HG02870 (cell line): ENCODE data around the gene ZC3HAV1L.
"Not testable (repeated sequence)": the region's sequence is repeated elsewhere in the genome, so short reads cannot be mapped to it uniquely, and the experiment has no call there.

Experiments used
- ATAC-seq: cut with Tn5 transposase; IDR thresholded peaks from one replicate; pipeline ENCODE4 v1.9.1; 2021; ENCODE audit warnings: mild to moderate bottlenecking, moderate library complexity; ENCODE audit not compliant: unreplicated experiment

Gene ZC3HAV1L

DNA sequence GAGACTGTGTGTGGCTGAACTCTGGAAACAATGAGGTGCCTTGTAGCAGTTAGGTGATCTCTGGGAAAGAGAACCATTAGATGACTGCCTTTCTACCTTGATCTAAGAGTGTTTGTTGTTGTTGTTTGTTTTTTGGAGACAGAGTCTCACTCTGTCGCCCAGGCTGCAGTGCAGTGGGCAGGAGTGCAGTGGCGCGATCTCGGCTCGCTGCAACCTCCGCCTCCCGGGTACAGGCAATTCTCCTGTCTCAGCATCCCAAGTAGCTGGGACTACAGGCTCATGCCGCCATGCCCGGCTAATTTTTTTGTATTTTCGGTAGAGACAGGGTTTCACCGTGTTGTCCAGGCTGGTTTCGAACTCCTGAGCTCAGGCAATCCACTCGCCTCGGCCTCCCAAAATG is 18.8 kb upstream of the ZC3HAV1L start:
- not testable (repeated sequence) for ATAC-seq

DNA sequence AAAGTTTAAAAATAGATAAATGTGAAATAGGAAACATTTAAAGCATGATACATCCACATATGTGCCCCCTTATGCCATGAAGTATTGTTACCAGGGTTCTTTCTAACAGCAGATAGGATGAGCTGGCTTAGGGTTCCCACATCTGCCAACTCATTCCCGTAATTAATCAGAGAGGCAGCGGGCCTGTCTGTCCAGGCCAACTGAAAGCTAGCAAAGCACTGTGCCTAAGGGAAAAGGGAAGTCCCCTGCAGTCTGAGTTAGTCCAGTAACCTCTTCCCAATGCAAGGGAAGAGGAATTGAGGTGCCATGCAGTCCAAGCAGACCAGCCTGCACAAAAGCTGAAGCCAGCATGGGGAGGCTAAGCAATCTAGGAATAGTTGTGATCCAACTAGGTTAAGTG is 18.3 kb upstream of the ZC3HAV1L start:
- no peak for ATAC-seq

DNA sequence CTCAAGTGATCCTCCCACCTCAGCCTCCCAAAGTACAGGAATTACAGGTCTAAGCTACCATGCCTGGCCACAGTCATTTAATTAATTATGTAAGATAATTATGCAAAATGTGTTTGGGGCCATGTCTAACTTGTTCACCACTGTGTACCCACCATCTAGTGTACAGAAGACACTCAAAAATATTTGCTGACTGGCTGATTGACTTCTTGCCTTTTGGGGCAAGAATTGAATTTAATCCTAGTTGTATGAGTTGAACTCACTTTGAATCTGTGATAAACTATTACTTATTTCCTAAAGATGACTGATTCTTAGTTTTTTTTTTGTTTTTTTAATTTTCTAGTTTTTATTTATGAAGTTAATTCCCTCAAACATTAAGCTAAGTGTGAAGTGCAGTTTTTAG is 15.8 kb upstream of the ZC3HAV1L start:
- no peak for ATAC-seq

DNA sequence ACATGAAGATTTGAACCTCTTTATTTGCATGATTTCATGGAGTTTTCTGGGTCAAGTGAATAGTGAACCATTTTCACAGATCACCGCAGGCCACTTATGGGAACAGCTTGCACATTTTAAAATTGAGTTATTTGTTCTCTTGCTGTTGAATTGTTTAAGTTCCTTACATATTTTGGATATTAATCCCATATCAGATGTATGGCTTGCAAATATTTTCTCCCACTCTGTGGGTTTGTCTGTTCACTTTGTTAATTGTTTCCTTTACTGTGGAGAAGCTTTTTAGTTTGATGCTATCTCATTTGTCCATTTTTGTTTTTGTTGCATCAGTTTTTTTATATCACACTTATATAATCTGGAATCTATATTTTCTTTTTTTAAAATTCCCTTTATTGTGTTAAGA is 14.1 kb upstream of the ZC3HAV1L start:
- ATAC-seq = no peak

DNA sequence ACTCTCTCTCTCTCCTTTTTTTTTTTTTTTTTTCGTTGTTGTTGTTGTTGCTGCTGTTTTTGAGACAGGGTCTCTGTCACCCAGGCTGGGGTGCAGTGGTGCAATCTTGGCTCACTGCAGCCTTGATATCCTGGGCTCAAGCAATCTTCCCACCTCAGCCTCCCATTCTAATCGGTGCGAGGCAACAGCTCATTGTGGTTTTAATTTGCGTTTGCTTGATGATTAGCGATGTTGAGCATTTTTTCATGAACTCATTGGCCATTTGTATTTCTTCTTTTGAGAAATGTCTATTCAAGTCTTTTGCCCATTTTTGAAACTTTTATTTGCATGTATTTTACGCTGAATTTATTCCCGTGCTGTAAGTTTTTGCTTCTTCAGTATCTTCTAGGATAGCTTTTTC is 13.3 kb upstream of the ZC3HAV1L start:
- ATAC-seq = no peak

DNA sequence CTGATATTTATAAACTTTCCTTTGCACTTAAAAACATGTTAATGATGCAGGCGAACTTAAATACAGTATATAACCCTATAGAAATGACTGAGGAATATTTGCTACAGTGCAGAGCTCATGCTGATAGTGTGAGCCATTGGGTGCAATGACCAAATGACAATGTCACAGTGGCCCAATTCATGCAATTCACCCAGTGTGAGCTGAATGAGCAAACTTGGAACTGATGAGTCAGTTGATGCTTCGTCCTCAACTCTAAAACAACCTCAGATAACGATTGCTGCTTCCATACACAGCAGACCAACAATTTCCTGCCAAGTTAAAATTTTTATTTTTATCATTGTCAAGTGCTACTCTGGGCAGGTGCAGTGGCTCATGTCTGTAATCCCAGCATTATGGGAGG is 12.1 kb upstream of the ZC3HAV1L start:
- no peak for ATAC-seq

DNA sequence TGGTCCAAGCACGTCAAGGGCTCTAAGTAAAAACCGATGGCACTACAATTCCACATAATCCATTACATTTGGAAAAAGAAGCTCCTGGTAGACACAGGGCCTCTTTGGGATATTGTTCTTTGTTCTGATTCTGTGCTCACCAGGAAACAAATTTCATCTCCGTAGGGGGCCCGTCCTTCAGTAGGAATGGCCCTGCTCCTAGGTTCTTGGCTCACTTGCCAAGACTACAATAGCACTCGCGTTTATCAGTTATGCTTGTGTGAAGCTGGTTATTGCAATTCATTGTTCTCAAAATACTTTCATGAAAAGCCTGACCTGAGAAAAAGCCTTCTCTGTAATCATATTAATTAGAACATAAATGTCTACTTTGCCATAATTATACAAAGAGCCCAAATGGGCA is 10.3 kb upstream of the ZC3HAV1L start:
- no peak for ATAC-seq

DNA sequence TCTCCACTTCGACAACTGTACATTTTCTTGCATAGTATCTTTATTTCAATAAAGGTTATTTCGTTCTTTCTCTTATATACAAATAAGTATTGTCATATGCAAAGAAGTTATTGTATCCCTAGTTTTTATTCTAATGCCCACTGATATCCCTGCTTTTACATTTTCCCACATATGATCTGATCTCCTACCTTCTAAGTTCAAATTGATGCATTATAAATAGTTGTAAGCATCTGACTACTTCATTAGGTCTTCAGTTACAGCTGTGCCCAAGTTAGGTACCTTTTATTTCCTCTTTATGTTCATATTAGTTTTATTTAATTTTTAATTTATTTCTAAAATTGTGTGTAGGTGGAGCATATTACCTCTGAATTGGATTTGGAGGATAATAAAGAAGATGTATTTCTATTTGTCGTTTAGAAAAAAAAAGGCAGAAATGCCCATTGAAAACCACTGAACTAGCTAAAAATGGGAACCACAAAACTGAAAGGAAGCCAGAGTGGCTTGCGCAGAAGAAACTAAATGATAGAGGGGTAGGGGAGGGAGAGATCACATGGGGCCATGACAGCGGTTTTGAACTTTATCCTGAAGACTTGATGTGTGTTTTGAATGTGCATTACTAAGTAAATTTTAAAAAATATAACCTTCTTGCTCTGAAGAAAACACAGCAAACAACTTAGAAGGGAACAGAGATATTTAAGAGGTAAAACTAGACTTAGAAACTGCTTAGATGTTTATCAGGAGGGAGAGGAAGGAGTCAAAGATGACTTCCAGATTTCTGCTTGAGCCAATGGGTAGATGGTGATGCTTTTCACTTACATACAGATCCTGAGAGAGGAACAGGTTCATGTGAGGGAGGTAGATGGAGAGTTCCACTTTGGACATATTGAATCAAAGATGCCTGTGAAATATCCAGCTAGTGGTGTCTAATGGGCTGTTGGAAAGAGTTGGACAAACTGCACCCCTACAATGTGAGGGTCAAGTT is 9.3 kb upstream of the ZC3HAV1L start:
- no peak for ATAC-seq

DNA sequence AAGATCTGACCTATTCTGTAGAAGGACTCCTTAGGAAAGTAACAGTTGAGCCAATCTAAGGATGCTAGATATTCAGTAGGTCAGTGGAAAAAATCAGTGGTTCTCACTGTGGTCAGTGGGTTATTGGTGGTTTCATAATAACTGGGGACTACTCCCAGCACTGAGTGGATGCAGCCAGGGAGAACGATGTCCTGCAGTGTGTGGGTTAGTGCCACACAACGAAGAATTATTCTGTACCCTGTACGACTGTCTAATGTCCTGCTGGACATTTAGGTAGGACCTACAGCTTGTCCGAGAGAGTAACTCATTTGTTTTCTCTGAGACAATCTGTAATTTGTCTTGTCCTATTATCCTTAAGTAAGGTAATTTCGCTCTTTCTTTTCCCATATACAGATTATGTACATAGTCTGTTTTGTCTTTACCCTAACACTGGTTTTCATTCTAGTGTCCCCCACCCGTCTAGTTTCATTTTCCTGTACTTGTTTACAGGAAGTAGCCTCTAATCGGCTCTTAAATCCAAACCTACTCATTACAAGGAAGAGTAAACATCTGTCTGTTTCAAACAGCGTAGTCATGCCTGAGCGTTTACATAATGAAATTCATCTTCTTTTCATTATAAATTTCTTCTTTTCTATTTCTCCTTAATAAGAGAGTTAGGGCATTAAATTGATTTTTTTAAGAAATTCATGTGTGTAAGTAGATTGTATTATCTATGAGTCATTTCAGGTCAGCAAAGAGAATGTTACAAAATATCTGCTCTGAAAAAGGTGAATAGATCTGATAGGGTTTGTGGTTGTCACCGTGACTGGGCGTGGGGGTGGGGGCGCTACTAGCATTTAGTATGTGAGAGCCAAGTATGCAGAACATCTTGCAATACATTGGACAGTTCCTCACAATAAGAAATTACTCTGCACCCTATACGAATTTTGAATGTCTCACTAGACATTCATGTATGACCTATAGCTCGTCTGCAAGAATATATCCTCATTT is 8.3 kb upstream of the ZC3HAV1L start:
- no peak for ATAC-seq

DNA sequence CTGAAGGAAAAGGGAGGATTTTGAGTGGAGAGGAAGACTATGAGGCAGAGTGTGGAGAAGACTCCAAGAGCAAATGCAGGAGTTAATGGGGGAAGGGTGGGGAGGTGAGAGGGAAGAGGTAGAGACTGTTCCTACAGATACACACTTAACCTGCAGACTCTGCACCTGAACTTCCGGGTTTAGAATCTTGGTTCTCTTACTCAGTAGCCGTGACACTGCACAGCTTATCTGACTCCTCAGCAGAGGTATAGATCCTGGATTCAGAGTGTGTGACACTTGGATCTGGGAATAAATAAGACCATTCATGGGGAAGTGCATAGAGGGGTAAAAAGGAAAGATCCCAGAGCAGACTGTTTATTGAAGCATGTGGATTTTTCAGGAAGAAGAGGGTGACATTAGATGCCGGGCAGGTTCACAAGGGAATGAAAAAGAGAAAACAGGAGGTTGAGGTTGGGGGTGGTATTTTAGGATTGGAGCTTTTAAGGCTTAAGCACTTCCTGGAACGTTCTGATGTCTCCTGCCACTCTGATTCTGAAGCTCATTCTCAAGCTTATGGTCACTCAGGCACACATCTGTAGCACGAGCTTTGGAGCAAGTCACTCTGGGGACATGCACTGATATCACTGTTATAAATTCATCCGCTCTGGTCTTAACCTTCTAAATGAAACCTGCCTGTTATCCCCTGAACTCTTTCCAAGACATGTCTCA is 5.7 kb upstream of the ZC3HAV1L start:
- ATAC-seq = no peak

DNA sequence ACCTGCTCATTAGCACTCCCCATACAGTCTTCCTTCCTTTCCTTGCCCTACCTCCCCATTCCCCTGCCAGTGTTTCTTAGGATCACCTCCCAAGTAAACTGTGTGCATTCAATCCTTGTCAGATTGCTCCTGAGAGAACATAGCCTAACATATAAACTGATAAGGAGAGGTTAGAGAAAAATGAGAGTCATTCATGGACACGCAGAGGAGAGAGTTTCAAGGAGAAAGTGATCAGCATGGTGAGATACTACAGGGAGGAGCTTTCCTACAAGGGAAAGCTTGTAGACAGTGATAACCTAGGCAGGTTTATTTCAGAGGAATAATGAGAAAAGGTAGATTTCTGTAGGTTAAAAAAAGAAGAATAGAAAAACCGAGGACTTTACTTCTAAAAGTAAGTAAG is 2.8 kb upstream of the ZC3HAV1L start:
- no peak for ATAC-seq

DNA sequence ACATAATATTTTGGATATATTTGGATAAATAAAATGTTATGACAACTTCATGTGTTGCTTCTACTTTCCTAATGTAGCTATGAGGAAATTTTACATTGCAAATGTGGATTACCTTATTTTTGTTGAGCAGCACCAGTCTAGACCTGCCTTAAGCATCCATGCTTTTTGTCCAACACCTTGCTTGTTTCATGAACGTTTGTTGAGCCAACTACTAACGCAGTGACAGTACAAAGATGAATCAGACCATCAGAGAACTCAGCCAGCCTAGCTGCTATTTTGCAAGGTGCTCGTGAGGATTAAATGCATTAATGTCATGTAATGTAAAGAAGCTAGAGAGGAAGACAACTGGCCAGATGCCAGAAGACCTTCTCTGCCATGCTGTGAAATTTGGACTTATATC is 1.1 kb upstream of the ZC3HAV1L start:
- ATAC-seq = no peak

DNA sequence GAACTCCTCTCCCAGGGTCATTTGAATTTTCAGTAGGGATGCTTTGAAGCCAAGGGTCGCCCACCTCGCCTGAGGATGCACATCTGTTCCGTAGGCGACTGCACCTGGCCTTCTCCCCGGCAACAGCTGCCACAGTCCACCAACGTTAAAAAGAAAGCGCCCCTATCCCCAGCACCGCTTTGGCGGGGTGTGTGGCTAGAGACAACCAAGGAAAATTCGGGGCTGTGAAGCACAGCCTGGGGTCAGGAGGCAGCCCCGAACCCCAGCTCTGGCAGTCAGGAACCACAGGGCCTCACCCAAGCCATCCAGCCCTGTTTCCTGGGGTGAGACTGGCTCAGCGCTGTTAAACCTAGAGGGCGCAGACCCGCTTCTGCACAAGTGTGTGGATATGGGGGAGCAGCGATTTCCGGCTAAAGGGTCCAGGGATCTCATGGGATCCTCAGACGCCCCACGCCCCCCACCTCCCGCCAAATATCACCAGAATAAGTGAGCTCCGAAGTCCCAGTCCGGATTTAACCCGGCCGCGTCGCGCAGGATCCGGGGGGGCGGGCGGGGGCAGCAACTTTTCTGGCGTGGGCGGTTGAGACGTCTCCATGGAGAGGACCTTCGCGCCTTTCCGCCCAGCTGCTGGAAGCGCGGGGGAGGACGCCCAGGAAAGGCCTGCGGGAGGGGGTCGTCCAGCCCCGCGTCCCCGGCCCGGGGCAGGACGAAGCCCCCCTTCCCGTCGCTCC is 822 bp downstream of the ZC3HAV1L start:
- peak; percentile 33 for ATAC-seq

DNA sequence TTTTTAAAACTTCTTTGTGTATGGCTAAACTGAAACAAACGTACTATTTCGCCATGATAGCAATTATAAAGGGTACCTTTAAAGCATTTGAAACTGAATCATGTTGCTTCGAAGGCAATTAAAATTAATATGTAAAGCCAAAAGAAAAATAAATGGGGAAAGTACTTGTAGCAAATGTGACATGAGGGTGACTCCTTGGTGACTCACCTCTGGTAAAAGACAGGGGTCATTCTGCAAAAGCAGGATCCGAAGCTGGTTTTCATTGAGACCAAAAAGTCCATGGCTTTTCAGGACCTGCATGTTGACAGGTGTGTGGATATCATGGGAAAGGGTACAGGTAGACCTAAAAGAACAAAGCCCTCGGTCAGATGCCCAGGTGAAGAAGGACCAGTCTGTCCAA is 1.5 kb downstream of the ZC3HAV1L start:
- ATAC-seq = no peak

DNA sequence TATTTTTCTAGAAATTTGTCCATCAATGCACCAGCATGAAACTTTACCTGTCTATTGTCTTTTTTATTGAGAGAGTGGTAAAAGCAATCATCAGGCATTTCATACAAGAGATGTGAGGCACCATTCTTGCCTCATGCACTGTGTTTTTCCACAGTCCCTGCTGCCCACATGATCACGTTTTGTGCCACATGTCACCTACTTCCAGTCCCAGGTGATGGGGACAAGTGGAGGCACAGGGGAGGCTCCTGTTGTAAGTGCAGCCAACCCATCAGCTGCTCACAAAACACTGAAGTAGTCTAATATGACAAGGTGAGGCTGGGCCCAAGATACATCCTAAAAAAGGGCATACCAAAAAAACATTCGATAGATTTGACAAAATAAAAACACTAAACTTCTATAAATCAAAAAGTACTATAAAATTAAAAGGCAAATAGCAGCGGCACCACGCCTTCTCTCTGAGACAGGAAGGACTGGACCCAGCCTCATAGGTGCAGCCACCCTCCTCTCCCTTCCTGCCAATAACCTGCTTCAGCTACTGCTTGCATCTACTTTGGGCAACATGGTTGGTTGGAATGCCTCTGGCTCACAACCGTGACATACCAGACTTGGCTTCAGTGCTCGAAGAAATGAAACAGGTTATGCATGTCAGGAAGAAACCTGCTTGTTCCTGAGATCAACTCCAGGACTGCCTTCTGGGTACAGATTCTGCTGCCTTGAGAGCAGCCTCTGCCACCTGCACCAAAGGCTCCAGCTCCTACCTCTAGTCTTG is 2.3 kb downstream of the ZC3HAV1L start:
- no peak for ATAC-seq

DNA sequence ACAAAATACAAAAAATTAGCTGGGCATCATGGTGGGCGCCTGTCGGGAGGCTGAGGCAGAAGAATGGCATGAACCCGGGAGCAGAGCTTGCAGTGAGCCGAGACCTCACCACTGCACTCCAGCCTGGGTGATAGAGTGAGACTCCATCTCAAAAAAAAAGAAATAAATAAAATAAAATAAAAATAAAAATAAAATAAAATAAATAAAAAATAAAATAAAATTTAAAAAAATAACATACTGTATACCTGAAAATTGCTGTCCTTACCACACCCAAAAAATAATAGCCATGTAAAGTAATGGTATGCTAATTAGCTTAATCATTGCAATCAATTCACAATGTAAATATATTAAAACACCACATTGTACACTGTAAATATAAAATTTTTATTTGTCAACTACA is 3.4 kb downstream of the ZC3HAV1L start:
- ATAC-seq = no peak

DNA sequence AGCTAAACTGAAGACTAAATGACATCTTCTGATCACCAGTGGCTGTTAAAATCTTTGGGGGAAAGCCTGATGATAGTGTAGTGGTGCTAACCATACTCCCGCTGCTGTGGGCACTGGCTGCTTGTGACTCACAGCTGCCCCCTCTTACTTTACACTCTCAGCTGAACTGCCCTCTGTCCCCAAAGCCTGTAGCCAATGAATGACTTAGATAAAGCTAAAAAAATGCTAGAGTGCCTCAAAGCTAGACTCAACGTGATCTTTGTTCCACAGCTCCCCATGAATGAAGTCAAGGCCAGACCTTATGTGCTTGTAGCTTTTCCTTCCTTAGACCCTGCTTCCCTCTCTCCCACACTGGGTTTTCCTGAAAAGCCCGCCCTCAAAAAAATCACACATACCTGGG is 6.5 kb downstream of the ZC3HAV1L start:
- ATAC-seq = no peak

DNA sequence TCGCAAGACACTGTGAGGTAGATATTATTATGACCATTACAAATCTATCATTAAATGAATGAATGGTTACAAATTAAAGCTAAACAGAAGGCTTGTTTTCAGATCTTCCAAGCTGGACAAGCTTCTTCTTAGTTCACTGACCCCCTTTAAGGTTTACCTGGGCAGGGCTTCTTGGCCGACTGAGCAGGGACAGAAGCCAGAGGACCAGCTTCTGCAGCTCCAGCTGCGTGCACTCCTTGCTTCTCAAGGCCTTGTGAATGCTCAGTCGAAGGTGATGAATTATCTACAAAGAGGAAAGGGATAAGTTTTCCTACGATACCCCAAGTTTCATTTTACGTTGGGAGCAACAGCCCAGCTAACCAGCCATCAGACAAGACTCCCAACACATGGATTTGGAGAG is 9.3 kb downstream of the ZC3HAV1L start:
- ATAC-seq = no peak

DNA sequence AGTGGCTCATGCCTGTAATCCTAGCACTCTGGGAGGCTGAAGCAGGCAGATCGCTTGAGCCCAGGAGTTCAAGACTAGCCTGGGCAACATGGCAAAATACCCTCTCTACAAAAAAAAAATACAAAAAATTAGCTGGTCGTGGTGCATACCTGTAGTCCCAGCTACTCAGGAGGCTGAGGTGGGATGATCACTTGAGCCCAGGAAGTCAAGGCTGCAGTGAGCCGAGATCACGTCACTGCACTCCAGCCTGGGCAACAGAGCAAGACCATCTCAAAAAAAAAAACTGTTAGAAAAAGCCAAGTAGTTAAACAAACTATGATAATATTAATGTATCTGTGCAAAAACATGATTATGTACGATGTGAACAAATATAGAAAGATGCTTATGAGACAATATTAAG is 10.0 kb downstream of the ZC3HAV1L start:
- ATAC-seq = not testable (repeated sequence)

DNA sequence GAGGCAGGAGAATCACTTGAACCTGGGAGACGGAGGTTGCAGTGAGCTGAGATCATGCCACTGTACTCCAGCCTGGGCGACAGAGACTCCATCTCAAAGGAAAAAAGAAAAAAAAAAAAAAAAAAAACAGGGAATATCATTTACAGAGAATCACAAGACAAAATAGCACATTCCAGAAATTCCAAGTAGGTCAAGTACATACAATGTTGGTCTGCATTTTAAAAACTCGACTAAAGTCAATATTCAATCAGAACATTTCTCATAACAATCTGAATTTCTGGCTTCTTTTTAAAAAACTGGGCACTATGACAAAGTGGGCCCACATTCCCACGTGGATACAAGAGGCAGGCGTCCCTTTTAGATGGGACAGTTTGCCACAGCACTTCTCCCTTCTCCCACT is 12.8 kb downstream of the ZC3HAV1L start:
- ATAC-seq = no peak
